SU-DHL-6 (cell line): Measurements from ENCODE around the gene TFB1M.
"Not testable (repeated sequence)": the region's sequence is repeated elsewhere in the genome, so short reads cannot be mapped to it uniquely, and the experiment has no call there.

ENCODE experiments used
- H2AFZ ChIP-seq: fragments of 200-600 bp; sonication (generic); 2 replicates; pipeline ENCODE4 v1.6.1; 2014; ENCODE audit warnings: low read depth, mild to moderate bottlenecking, moderate library complexity, mixed read lengths, antibody characterized with exemption, low read length; ENCODE audit not compliant: severe bottlenecking
- H3F3A ChIP-seq: fragments of 200-600 bp; shearing (Covaris generic); 2 replicates; pipeline ENCODE4 v1.6.0; 2016; ENCODE audit warnings: antibody characterized with exemption, mild to moderate bottlenecking; ENCODE audit not compliant: insufficient read depth
- H3K27ac ChIP-seq: fragments of 200-600 bp; sonication (generic); 2 replicates; pipeline ENCODE4 v1.5.1; 2016; ENCODE audit warnings: low read depth, mild to moderate bottlenecking, low read length, moderate library complexity, mixed read lengths
- H3K27me3 ChIP-seq: fragments of 200-600 bp; sonication (generic), shearing (Covaris generic); 2 replicates; pipeline ENCODE4 v1.6.0; 2014; ENCODE audit warnings: mild to moderate bottlenecking, low read length
- H3K36me3 ChIP-seq: fragments of 200-600 bp; sonication (generic); 2 replicates; pipeline ENCODE4 v1.6.1; 2014; ENCODE audit warnings: mild to moderate bottlenecking, low read length, mixed read lengths
- H3K4me2 ChIP-seq: fragments of 300-600, 200-600 bp; shearing (Covaris generic), sonication (generic); 2 replicates; pipeline ENCODE4 v1.6.0; 2014; ENCODE audit warnings: low read length, low read depth, mild to moderate bottlenecking; ENCODE audit not compliant: poor library complexity, severe bottlenecking
- H3K4me3 ChIP-seq: fragments of 200-600 bp; sonication (generic); 2 replicates; pipeline ENCODE4 v1.5.1; 2014; ENCODE audit warnings: antibody characterized with exemption, low read length, mild to moderate bottlenecking, mixed read lengths; ENCODE audit not compliant: insufficient read depth, poor library complexity, severe bottlenecking
- H3K79me2 ChIP-seq: fragments of 200-600 bp; sonication (generic); 2 replicates; pipeline ENCODE4 v1.6.1; 2014; ENCODE audit warnings: mild to moderate bottlenecking, low read length, moderate library complexity; ENCODE audit not compliant: insufficient read depth
- H3K9ac ChIP-seq: fragments of 200-600 bp; sonication (generic); 2 replicates; pipeline ENCODE4 v1.7.0; 2014; ENCODE audit warnings: mild to moderate bottlenecking, low read length
- H3K9me2 ChIP-seq: fragments of 200-600 bp; sonication (generic); replicated peaks from 2 replicates; pipeline ENCODE4 v1.6.1; 2014; ENCODE audit warnings: low read length; ENCODE audit not compliant: insufficient read depth
- H3K9me3 ChIP-seq: fragments of 200-600 bp; sonication (generic); 2 replicates; pipeline ENCODE4 v1.6.1; 2014; ENCODE audit warnings: low read length, mixed read lengths; ENCODE audit not compliant: insufficient read depth
- H4K20me1 ChIP-seq: fragments of 200-600 bp; sonication (generic); 2 replicates; pipeline ENCODE4 v1.6.1; 2014; ENCODE audit warnings: low read depth, mild to moderate bottlenecking, antibody characterized with exemption, low read length, moderate library complexity, mixed read lengths
- CTCF ChIP-seq: fragments of 200-600 bp; sonication (generic); IDR thresholded peaks from one replicate; pipeline ENCODE4 v1.5.1; 2017; ENCODE audit warnings: antibody characterized with exemption, mild to moderate bottlenecking, low read length, moderate library complexity; ENCODE audit not compliant: insufficient read depth, poor library complexity, severe bottlenecking
- EZH2phosphoT487 ChIP-seq: fragments of 200-600 bp; sonication (generic), shearing (Covaris generic); conservative IDR thresholded peaks from 2 replicates; pipeline ENCODE4 v1.6.1; 2018; ENCODE audit warnings: mild to moderate bottlenecking, antibody characterized with exemption, low read length, moderate library complexity, mixed read lengths

Gene TFB1M

GRCh38 chr6:155316419-155316818 is 2.1 kb upstream of the TFB1M start:
- no peak overlapping the region for H3K4me3 ChIP-seq
- peak overlapping the region; percentile 52 for H2AFZ ChIP-seq
- no peak overlapping the region for H3K27ac ChIP-seq
- peaks cover 28% of the 10 kb centered on the region for H3K79me2 ChIP-seq
- no peak overlapping the region for H3K4me2 ChIP-seq
- H3K36me3 ChIP-seq = peaks cover 7% of the 10 kb centered on the region; the same call in 1 of the 2 replicates
- TF ChIP-seq EZH2phosphoT487 = no peak
- TF ChIP-seq CTCF = no peak
- H3K27me3 ChIP-seq = no peaks in the 10 kb centered on the region
- H4K20me1 ChIP-seq = no peaks in the 10 kb centered on the region
- H3K9ac ChIP-seq = no peak overlapping the region
- no peaks in the 10 kb centered on the region for H3K9me2 ChIP-seq
- no peaks in the 10 kb centered on the region for H3K9me3 ChIP-seq
- H3F3A ChIP-seq = peaks cover 29% of the 10 kb centered on the region

GRCh38 chr6:155315516-155315871 is 1.2 kb upstream of the TFB1M start:
- peaks cover 37% of the 10 kb centered on the region for H3K79me2 ChIP-seq
- H4K20me1 ChIP-seq = no peaks in the 10 kb centered on the region
- no peaks in the 10 kb centered on the region for H3K27me3 ChIP-seq
- H3K27ac ChIP-seq = peak overlapping the region; percentile 92
- H3K4me3 ChIP-seq = peak overlapping the region; percentile 60
- peaks cover 16% of the 10 kb centered on the region; the same call in 1 of the 2 replicates for H3K36me3 ChIP-seq
- peak overlapping the region; percentile 59 for H3K9ac ChIP-seq
- no peaks in the 10 kb centered on the region for H3K9me2 ChIP-seq
- no peak for TF ChIP-seq EZH2phosphoT487
- peak overlapping the region; percentile 95 for H3K4me2 ChIP-seq
- H3F3A ChIP-seq = peaks cover 29% of the 10 kb centered on the region
- no peaks in the 10 kb centered on the region for H3K9me3 ChIP-seq
- H2AFZ ChIP-seq = peak overlapping the region; percentile 29

- Histone ChIP-seq H3K9me3 (no peaks in the 10 kb centered on the region), H3K4me3 (peak overlapping the region; percentile 60), H2AFZ (peak overlapping the region; percentile 29), H3K27me3 (no peaks in the 10 kb centered on the region), H3K36me3 (peaks cover 21% of the 10 kb centered on the region; the same call in 1 of the 2 replicates), H3K9me2 (no peaks in the 10 kb centered on the region), H3K4me2 (peak overlapping the region; percentile 95), H4K20me1 (no peaks in the 10 kb centered on the region), H3K9ac (peak overlapping the region; percentile 59), H3F3A (peaks cover 29% of the 10 kb centered on the region), H3K27ac (peak overlapping the region; percentile 92), H3K79me2 (peaks cover 40% of the 10 kb centered on the region)
- TF ChIP-seq EZH2phosphoT487 = no peak
- TF ChIP-seq CTCF = no peak
These were observed 660 bp upstream of the TFB1M start for GRCh38 chr6:155314773-155315515.

GRCh38 chr6:155313602-155314091 is 637 bp downstream of the TFB1M start:
- peak overlapping the region; percentile 94 for H3K4me2 ChIP-seq
- H2AFZ ChIP-seq = peak overlapping the region; percentile 63
- peak overlapping the region; percentile 62 for H3K27ac ChIP-seq
- H3K9me3 ChIP-seq = no peaks in the 10 kb centered on the region
- H3K9ac ChIP-seq = peak overlapping the region; percentile 93
- H3K4me3 ChIP-seq = peak overlapping the region; percentile 96
- peaks cover 34% of the 10 kb centered on the region; the same call in 1 of the 2 replicates for H3K36me3 ChIP-seq
- H3K79me2 ChIP-seq = peaks cover 46% of the 10 kb centered on the region
- no peaks in the 10 kb centered on the region for H3K9me2 ChIP-seq
- H3K27me3 ChIP-seq = no peaks in the 10 kb centered on the region
- H4K20me1 ChIP-seq = no peaks in the 10 kb centered on the region
- peaks cover 33% of the 10 kb centered on the region for H3F3A ChIP-seq
- TF ChIP-seq EZH2phosphoT487 (no peak), CTCF (no peak)

- H3K27me3 ChIP-seq, H3K27ac ChIP-seq, H3K9me3 ChIP-seq, H3K9me2 ChIP-seq, H4K20me1 ChIP-seq, H2AFZ ChIP-seq: not testable (repeated sequence)
- H3K36me3 ChIP-seq = peaks cover 41% of the 10 kb centered on the region; the same call in 1 of the 2 replicates
- peaks cover 46% of the 10 kb centered on the region for H3K79me2 ChIP-seq
- peak overlapping the region; percentile 96 for H3K4me3 ChIP-seq
- peaks cover 33% of the 10 kb centered on the region for H3F3A ChIP-seq
- peak overlapping the region; percentile 93 for H3K9ac ChIP-seq
- peak overlapping the region; percentile 94 for H3K4me2 ChIP-seq
These were observed 1.3 kb downstream of the TFB1M start for GRCh38 chr6:155312950-155313349.
